PFSK-1 (cell line): Measurements from ENCODE around the gene RPL35.
A peak's percentile ranks its signal among the peaks of the same experiment; 100 is the strongest.

Experiments
- FOXP2 ChIP-seq: optimal IDR thresholded peaks from 2 replicates; pipeline ENCODE3; 2011; ENCODE audit warnings: borderline replicate concordance, control low read depth, inconsistent platforms; ENCODE audit not compliant: insufficient read depth; ENCODE audit errors: extremely low read length, extremely low read depth
- POLR2AphosphoS5 ChIP-seq: IDR thresholded peaks from 2 replicates; pipeline ENCODE4 v1.6.1; 2012; ENCODE audit warnings: low read depth, mild to moderate bottlenecking, control low read depth, low read length, moderate library complexity
- SIN3A ChIP-seq: IDR thresholded peaks from 2 replicates; pipeline ENCODE4 v1.6.1; 2012; ENCODE audit warnings: mild to moderate bottlenecking, low read length, moderate library complexity, borderline replicate concordance; ENCODE audit not compliant: insufficient read depth
- TAF1 ChIP-seq: IDR thresholded peaks from 2 replicates; pipeline ENCODE4 v1.6.1; 2012; ENCODE audit warnings: low read length, control low read depth, borderline replicate concordance; ENCODE audit not compliant: insufficient read depth
- TF ChIP-seq, protein P1 (sequence below), 2 experiments: IDR thresholded peaks; 2 replicates each; pipeline versions ENCODE4 v1.6.1 to v1.8.0; 2011 to 2012; ENCODE audit warnings: low read depth in 2 of 2, low read length in 2 of 2, control low read depth in 1 of 2, inconsistent platforms in 1 of 2, mild to moderate bottlenecking in 1 of 2, moderate library complexity in 1 of 2; ENCODE audit not compliant: insufficient read depth in 1 of 2

RPL35 gene

DNA sequence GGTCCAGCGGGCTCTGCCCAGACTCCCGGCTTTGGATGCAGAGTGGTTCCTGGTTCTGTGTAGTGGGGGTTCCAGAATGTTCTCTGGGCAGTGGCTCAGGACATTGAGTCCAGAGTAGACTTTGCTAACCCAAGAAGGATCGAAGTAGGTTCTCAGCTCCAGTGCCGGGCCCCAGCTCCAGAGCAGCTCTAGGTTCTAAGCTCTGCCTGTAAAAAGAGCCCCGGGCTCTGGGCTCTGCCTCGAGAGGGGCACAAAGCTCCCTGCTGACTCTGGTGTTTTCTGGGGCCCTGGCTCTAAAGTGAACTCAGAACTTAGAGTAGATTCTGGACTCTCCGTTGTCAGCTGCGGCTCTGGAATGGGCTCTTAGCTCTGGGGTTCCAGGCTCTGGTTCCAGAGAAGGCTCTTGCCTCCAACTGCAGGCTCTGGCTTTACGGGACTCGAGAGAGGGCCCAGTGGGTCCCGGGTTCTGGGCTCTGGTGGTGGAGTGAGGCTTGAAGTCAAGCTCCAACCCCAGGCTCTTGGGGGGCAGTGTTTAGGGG lies 8.1 kb downstream of the RPL35 start:
- TF ChIP-seq FOXP2 (no peak), TAF1 (no peak), SIN3A (no peak), POLR2AphosphoS5 (no peak)
- TF ChIP-seq, protein P1, sequence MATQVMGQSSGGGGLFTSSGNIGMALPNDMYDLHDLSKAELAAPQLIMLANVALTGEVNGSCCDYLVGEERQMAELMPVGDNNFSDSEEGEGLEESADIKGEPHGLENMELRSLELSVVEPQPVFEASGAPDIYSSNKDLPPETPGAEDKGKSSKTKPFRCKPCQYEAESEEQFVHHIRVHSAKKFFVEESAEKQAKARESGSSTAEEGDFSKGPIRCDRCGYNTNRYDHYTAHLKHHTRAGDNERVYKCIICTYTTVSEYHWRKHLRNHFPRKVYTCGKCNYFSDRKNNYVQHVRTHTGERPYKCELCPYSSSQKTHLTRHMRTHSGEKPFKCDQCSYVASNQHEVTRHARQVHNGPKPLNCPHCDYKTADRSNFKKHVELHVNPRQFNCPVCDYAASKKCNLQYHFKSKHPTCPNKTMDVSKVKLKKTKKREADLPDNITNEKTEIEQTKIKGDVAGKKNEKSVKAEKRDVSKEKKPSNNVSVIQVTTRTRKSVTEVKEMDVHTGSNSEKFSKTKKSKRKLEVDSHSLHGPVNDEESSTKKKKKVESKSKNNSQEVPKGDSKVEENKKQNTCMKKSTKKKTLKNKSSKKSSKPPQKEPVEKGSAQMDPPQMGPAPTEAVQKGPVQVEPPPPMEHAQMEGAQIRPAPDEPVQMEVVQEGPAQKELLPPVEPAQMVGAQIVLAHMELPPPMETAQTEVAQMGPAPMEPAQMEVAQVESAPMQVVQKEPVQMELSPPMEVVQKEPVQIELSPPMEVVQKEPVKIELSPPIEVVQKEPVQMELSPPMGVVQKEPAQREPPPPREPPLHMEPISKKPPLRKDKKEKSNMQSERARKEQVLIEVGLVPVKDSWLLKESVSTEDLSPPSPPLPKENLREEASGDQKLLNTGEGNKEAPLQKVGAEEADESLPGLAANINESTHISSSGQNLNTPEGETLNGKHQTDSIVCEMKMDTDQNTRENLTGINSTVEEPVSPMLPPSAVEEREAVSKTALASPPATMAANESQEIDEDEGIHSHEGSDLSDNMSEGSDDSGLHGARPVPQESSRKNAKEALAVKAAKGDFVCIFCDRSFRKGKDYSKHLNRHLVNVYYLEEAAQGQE (IDR thresholded peaks at IDR 0.05; ENCODE audit: insufficient read depth in 1 of 2, low read depth in 2 of 2, low read length in 2 of 2), result no peak

GRCh38 chr9:124852829-124853531 lies 8.8 kb downstream of the RPL35 start, which contains the start of gene WDR38:
Gene WDR38, plus strand, starts transcription at chr9:124853460. Its CDS starts 72 bp downstream, at chr9:124853532.
- TF ChIP-seq SIN3A (0 out of 2 replicates have a peak, but pooled peaks have one; percentile 28), POLR2AphosphoS5 (no peak), TAF1 (no peak), FOXP2 (no peak)
- TF ChIP-seq, protein P1 (IDR thresholded peaks at IDR 0.05; ENCODE audit: insufficient read depth in 1 of 2, low read depth in 2 of 2, low read length in 2 of 2), result no peak

DNA sequence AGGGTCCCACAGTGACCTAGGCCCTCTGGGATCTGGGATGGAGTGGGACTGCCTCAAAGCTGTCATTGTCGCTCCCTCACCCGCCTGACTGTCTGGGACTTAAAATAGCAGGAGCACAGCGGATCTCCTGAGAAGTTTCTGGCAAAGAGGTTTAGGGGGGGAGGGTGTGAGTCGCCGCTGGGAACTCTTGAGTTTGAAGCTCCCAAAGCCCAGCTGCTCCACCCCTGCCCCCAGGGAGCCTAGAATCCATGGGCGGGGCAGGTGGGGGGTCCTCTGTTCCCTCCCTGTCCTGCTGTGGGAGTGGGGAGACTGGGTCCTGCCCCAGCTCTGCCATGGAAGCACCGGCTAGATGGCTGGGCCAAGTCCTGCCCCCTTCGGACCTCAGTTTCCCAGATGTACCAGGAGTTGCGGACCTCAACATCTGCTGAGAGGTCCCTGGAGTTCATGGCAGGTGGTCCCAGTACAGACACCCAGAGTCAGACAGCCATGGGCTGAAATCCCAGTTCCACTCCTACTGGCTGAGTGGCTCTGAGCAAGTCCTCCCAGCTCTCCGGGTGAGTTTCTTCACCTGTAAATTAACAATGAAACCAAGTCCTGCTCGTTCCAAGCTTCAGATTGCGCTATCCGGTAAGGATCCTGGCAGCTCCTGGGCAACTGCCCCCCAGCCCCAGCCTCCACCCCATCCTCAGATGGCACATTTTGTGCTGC lies 9.5 kb downstream of the RPL35 start:
- TF ChIP-seq FOXP2 (no peak), TAF1 (no peak), POLR2AphosphoS5 (no peak), SIN3A (no peak)
- TF ChIP-seq, protein P1 (IDR thresholded peaks at IDR 0.05; ENCODE audit: insufficient read depth in 1 of 2, low read depth in 2 of 2, low read length in 2 of 2), result no peak

- TF ChIP-seq, protein P1 (IDR thresholded peaks at IDR 0.05; ENCODE audit: insufficient read depth in 1 of 2, low read depth in 2 of 2, low read length in 2 of 2), result peak in 1 of 2 experiments; percentile 68; a peak in 1 of 4 replicates
- no peak for TF ChIP-seq POLR2AphosphoS5
Observed at GRCh38 chr9:124849801-124850200, 12.0 kb downstream of the RPL35 start.
